Tibial nerve (tissue), 4 donors: ENCODE data around the gene GLMN. TPM values are rescaled to one million over a fixed set of nuclear protein-coding genes. Genes with fewer than 3 reads are reported as not detected.

ENCODE experiments used
- DNase-seq, 2 donors: peaks; one replicate each; pipeline ENCODE4 v3.0.0-alpha.2; 2019; ENCODE audit warnings: low spot score in 2 of 2
- H3K27ac ChIP-seq, 4 donors: fragments of 200-600 bp; sonication (generic) in 3 of 4; one replicate each; pipeline ENCODE4 v1.5.1; 2017 to 2019; ENCODE audit warnings: mild to moderate bottlenecking in 1 of 4
- H3K27me3 ChIP-seq, 2 donors: fragments of 200-600 bp; sonication (generic) in 1 of 2; one replicate each; pipeline versions ENCODE4 v1.5.1 to v1.6.0; 2017 to 2019
- H3K36me3 ChIP-seq, 3 donors: fragments of 200-600 bp; sonication (generic); one replicate each; pipeline ENCODE4 v1.5.1; 2018 to 2019
- H3K4me1 ChIP-seq, 4 donors: fragments of 200-600 bp; sonication (generic) in 3 of 4; one replicate each; pipeline ENCODE4 v1.5.1; 2017 to 2019
- H3K4me3 ChIP-seq, 4 donors: fragments of 200-600 bp; sonication (generic) in 3 of 4; one replicate each; pipeline ENCODE4 v1.5.1; 2017 to 2019; ENCODE audit warnings: mild to moderate bottlenecking in 1 of 4, moderate library complexity in 1 of 4
- H3K9me3 ChIP-seq, 4 donors: fragments of 200-600 bp; sonication (generic) in 3 of 4; one replicate each; pipeline ENCODE4 v1.5.1; 2017 to 2019
- CTCF ChIP-seq, 5 experiments: fragments of 200-600 bp in 3 of 5; fragments of 450-650 bp in 2 of 5; sonication (generic) in 3 of 5; IDR thresholded peaks; one replicate each; pipeline ENCODE4 v1.5.1; 2016 to 2019; ENCODE audit warnings: antibody characterized with exemption in 5 of 5, mild to moderate bottlenecking in 3 of 5, moderate library complexity in 2 of 5
- EP300 ChIP-seq, 2 donors: sonication (generic); formaldehyde crosslinking; IDR thresholded peaks; one replicate each; pipeline ENCODE4 v1.6.1; 2017; ENCODE audit warnings: antibody characterized with exemption in 2 of 2, mild to moderate bottlenecking in 1 of 2
- POLR2A ChIP-seq, 2 donors: fragments of 450-650 bp; IDR thresholded peaks; one replicate each; pipeline ENCODE4 v1.6.1; 2017; ENCODE audit warnings: antibody characterized with exemption in 2 of 2, mild to moderate bottlenecking in 2 of 2, moderate library complexity in 2 of 2
- WGBS, 2 donors: methylation state at CpG; one replicate each; pipeline ENCODE4 v1.1.5; 2018; 5-methylcytosine and 5-hydroxymethylcytosine counted together
- total RNA-seq, 4 donors: library from RNA; depleted of rRNA; stranded (reverse); fragments of >200 nt; gene quantifications; one replicate each; pipeline ENCODE4 v1.1.0, GENCODE V29; 2016

The GLMN gene
- total RNA-seq, 4 donors from 2014 or later, result 5.2 to 12.0 (median 8.1) TPM

- no peaks in the 10 kb centered on the region for H3K9me3 ChIP-seq
- no peaks in the 10 kb centered on the region for H3K27me3 ChIP-seq
- peaks cover 0 to 9% (median 0%) of the 10 kb centered on the region in 3 donors for H3K36me3 ChIP-seq
- H3K4me3 ChIP-seq, result no peak overlapping the region
- DNase-seq, result no peak
- WGBS, 2 donors, result 78 to 97% methylated on average over 1 of the region's 1 CpG
- TF ChIP-seq POLR2A (IDR thresholded peaks at IDR 0.05), result no peak
- no peak for TF ChIP-seq EP300 (IDR thresholded peaks at IDR 0.05)
- TF ChIP-seq CTCF (IDR thresholded peaks at IDR 0.05), result no peak
- H3K27ac ChIP-seq, result no peak overlapping the region
- H3K4me1 ChIP-seq, result no peaks in the 10 kb centered on the region
These were observed 54.4 kb downstream of the GLMN start for GRCh38 chr1:92244376-92244775.

GRCh38 chr1:92240034-92240433 is 58.8 kb downstream of the GLMN start:
- no peak for TF ChIP-seq EP300 (IDR thresholded peaks at IDR 0.05)
- no peak for TF ChIP-seq CTCF (IDR thresholded peaks at IDR 0.05)
- TF ChIP-seq POLR2A (IDR thresholded peaks at IDR 0.05), result no peak
- DNase-seq, result no peak
- WGBS, 2 donors, result 57 to 75% methylated on average over 2 of the region's 2 CpGs
- Histone ChIP-seq H3K4me3 (no peak overlapping the region), H3K9me3 (no peaks in the 10 kb centered on the region), H3K27me3 (no peaks in the 10 kb centered on the region), H3K27ac (no peak overlapping the region), H3K36me3 (no peaks in the 10 kb centered on the region), H3K4me1 (no peaks in the 10 kb centered on the region)

- Histone ChIP-seq H3K9me3 (no peaks in the 10 kb centered on the region), H3K36me3 (no peaks in the 10 kb centered on the region), H3K27me3 (no peaks in the 10 kb centered on the region), H3K27ac (no peak overlapping the region), H3K4me1 (no peaks in the 10 kb centered on the region), H3K4me3 (no peak overlapping the region)
- no peak for TF ChIP-seq CTCF (IDR thresholded peaks at IDR 0.05)
- TF ChIP-seq EP300 (IDR thresholded peaks at IDR 0.05), result no peak
- no peak for TF ChIP-seq POLR2A (IDR thresholded peaks at IDR 0.05)
- 83 to 93% methylated on average over 1 of the region's 1 CpG for WGBS, 2 donors
- no peak for DNase-seq
These were observed 68.1 kb downstream of the GLMN start for GRCh38 chr1:92230736-92231135.

GRCh38 chr1:92228401-92228800 is 70.4 kb downstream of the GLMN start:
- Histone ChIP-seq H3K4me3 (no peak overlapping the region), H3K27me3 (no peaks in the 10 kb centered on the region), H3K27ac (no peak overlapping the region), H3K36me3 (no peaks in the 10 kb centered on the region), H3K4me1 (no peaks in the 10 kb centered on the region), H3K9me3 (no peaks in the 10 kb centered on the region)
- DNase-seq, result no peak
- TF ChIP-seq EP300 (IDR thresholded peaks at IDR 0.05) (no peak), POLR2A (IDR thresholded peaks at IDR 0.05) (no peak)
- WGBS, 2 donors, result 67 to 75% methylated on average over 3 of the region's 3 CpGs

GRCh38 chr1:92219028-92219427 is 79.8 kb downstream of the GLMN start:
- TF ChIP-seq CTCF (IDR thresholded peaks at IDR 0.05), result no peak
- no peak for TF ChIP-seq EP300 (IDR thresholded peaks at IDR 0.05)
- TF ChIP-seq POLR2A (IDR thresholded peaks at IDR 0.05), result no peak
- Histone ChIP-seq H3K4me3 (no peak overlapping the region), H3K36me3 (no peaks in the 10 kb centered on the region), H3K9me3 (peaks cover 0 to 5% (median 0%) of the 10 kb centered on the region in 4 donors), H3K27ac (no peak overlapping the region), H3K27me3 (no peaks in the 10 kb centered on the region), H3K4me1 (no peaks in the 10 kb centered on the region)
- no peak for DNase-seq

- DNase-seq, result no peak
- WGBS, 2 donors, result 77 to 82% methylated on average over 14 of the region's 14 CpGs
- Histone ChIP-seq H3K4me3 (no peak overlapping the region), H3K36me3 (no peaks in the 10 kb centered on the region), H3K27ac (no peak overlapping the region), H3K9me3 (peaks cover 0 to 5% (median 0%) of the 10 kb centered on the region in 4 donors), H3K4me1 (no peaks in the 10 kb centered on the region), H3K27me3 (no peaks in the 10 kb centered on the region)
- TF ChIP-seq POLR2A (IDR thresholded peaks at IDR 0.05), result no peak
- TF ChIP-seq CTCF (IDR thresholded peaks at IDR 0.05), result no peak
- no peak for TF ChIP-seq EP300 (IDR thresholded peaks at IDR 0.05)
These were observed 80.2 kb downstream of the GLMN start for GRCh38 chr1:92218559-92218958.
